Liver (tissue), 3 donors: ENCODE measurements around the gene EIF1AD.

Source experiments
- CTCF ChIP-seq: fragments of 150-350 bp; IDR thresholded peaks from 2 replicates; pipeline ENCODE4 v1.5.1; 2017; ENCODE audit warnings: improper control_type of control experiment, low read depth, low read length; ENCODE audit not compliant: missing input control
- FOXA1 ChIP-seq: IDR thresholded peaks from 2 replicates; pipeline ENCODE4 v1.6.1; 2016; ENCODE audit warnings: antibody characterized with exemption
- MAX ChIP-seq: IDR thresholded peaks from 2 replicates; pipeline ENCODE4 v1.6.1; 2016; ENCODE audit warnings: antibody characterized with exemption
- REST ChIP-seq: IDR thresholded peaks from 2 replicates; pipeline ENCODE4 v1.6.1; 2016; ENCODE audit warnings: antibody characterized with exemption, mild to moderate bottlenecking
- YY1 ChIP-seq: IDR thresholded peaks from 2 replicates; pipeline ENCODE4 v1.6.1; 2016; ENCODE audit warnings: antibody characterized with exemption, mild to moderate bottlenecking
- TF ChIP-seq, protein P1 (sequence below): IDR thresholded peaks from 2 replicates; pipeline ENCODE4 v1.6.1; 2016; ENCODE audit warnings: antibody characterized with exemption
- donor health status: healthy.
- donor health status: healthy.

DNA sequence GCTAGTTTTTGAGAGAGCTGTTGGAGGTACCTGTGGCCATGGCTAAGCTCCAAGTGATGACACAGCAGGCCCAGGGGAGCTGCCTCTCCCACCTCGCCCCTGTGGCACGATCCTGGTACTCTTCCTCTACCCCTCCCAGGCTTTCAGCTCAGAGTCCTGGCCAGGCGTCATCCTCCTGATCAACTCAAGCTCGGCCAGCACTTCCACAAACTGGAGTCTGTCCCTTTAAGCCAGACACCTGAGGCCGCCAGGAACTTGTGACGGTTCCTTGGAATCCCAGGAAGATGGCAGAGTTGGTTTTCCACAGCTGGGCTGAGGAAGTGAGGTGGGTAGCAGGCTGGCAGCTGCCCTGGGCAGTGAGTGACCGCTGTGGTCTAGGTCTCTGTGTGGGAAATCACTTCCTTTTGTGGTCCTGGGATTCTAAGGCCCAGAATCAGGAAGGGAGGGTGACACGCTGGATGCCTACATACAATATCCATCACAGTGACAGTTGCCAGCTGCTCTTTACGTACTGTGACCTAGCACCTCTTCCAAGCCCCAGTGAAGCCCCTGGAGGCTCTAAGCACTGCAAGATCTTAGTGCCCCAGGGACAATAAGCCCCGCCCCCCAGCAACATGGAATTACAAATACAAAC lies 6.6 kb upstream of the EIF1AD start:
- TF ChIP-seq CTCF (no peak), FOXA1 (no peak), YY1 (no peak), MAX (no peak), REST (no peak)
- TF ChIP-seq, protein P1, sequence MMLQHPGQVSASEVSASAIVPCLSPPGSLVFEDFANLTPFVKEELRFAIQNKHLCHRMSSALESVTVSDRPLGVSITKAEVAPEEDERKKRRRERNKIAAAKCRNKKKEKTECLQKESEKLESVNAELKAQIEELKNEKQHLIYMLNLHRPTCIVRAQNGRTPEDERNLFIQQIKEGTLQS: no peak
